ENCODE data around the gene SPATA1.

SPATA1 gene, protein sequence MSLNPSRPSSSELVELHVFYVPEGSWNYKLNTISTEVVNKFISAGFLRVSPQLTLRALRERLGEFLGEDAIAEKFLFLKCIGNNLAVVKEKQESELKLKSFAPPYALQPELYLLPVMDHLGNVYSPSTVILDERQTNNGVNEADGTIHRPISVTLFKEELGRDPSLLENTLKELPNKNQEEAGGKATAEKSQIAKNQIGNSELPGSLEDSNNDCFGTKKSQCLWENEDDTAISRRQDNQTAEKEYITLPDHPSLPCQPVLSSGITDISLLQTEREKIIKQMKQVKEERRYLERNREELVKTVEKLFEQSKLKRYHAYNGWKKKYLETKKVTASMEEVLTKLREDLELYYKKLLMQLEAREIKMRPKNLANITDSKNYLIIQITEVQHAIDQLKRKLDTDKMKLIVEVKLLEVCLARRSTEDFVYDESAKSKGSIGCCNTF

DNA sequence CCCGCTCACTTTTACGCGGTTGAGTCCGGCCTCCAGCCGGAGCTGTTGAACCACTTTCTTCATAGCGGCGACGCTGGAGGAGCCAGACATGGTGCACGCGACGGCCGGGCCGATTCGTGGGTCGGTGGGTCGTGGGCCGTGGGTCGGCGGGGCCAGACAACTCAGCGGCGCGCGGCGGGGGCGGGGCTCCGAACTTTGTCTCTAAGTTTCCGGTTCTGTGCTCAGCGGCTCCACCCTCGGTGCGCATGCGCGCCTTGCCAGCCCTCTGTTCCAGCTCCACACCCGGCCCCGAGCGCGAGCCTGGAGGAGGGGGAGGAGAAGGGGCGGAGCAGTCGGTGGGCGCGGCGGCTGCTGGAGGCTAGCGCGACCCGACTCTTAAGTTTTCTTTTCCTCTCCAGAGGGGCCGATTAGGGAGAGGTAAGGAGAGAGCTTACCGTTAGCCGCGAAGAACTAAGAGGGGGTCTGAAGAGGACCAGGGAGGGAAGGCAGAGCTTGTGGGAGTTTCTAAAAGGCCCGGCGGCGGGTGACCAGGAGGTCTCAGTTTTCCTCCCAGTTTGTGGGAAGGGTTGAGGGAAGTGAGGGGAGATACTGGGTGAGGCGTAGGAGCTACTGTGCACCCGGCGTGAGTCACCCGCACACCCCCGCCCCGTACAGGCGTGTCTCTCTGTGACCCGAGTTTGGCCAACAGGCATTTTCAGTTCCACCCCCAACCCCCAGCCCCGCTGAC lies at the start of gene SPATA1, which contains the start of gene GNG5:
SPATA1 (plus strand) TSS at position 385 of the 727 bp plus-strand sequence. CDS start 9,974 bp downstream, outside the sequence.
GNG5 (minus strand) TSS at position 580 of the 727 bp plus-strand sequence; CDS start at position 90, 490 bp downstream.
- H3K27ac ChIP-seq (ENCODE audit: low read depth, low read length) = peak within 1 kb of the TSS; percentile 97
- peak within 1 kb of the TSS; percentile 86 for H3K4me3 ChIP-seq (ENCODE audit: low read length)
- no peaks in the 10 kb centered on the region for H3K27me3 ChIP-seq (ENCODE audit: control insufficient read depth, insufficient read depth, low read length)
- peaks cover 12% of the 10 kb centered on the region for H3K4me1 ChIP-seq (ENCODE audit: control insufficient read depth, insufficient read depth, low read length)
- H3K9ac ChIP-seq (ENCODE audit: low read length) = peak within 1 kb of the TSS; percentile 86
- no peaks in the 10 kb centered on the region for H3K36me3 ChIP-seq (ENCODE audit: control insufficient read depth, insufficient read depth, low read length)

DNA sequence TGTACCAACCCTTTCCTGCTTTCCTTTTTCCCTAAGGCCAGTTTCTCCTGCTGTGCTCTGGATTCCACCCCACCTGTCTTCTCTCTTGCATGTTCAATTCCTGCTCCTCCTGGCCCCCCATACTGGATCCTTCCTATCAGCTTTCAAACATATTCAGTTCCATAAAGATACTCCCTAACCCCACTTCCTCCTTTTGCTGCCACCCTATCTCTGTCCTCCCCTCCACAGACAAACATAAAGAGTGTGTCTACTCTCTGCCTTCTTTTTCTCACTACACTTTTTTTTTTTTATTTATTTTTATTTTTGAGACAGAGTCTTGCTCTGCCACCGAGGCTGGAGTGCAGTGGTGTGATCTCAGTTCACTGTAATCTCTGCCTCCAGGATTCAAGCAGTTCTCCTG lies 44.1 kb upstream of the SPATA1 start:
- no peak overlapping the region for H3K4me3 ChIP-seq (ENCODE audit: low read length)
- H3K4me1 ChIP-seq (ENCODE audit: control insufficient read depth, insufficient read depth, low read length) = no peaks in the 10 kb centered on the region
- H3K9ac ChIP-seq (ENCODE audit: low read length) = no peak overlapping the region
- H3K27ac ChIP-seq (ENCODE audit: low read depth, low read length) = no peak overlapping the region
- no peaks in the 10 kb centered on the region for H3K36me3 ChIP-seq (ENCODE audit: control insufficient read depth, insufficient read depth, low read length)
- H3K27me3 ChIP-seq (ENCODE audit: control insufficient read depth, insufficient read depth, low read length) = no peaks in the 10 kb centered on the region

DNA sequence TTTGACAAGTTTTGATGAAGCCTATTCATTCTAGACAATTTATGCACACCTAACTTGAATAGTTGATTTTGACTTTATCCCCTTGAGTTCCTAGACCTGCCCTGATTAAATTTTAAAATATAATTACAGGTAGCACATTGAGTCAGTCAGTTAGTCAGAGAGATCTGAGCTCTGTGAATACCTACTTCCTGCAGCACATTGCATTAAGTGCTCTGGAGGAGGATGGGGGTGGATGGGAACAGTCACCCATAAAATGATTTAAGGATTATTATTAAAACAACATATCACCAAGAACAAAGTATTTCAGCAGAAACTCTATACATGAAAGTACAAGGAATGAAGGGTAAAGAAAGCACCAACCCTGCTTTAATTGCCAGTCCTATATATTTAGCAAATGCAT lies 38.9 kb upstream of the SPATA1 start:
- no peaks in the 10 kb centered on the region for H3K27me3 ChIP-seq (ENCODE audit: control insufficient read depth, insufficient read depth, low read length)

DNA sequence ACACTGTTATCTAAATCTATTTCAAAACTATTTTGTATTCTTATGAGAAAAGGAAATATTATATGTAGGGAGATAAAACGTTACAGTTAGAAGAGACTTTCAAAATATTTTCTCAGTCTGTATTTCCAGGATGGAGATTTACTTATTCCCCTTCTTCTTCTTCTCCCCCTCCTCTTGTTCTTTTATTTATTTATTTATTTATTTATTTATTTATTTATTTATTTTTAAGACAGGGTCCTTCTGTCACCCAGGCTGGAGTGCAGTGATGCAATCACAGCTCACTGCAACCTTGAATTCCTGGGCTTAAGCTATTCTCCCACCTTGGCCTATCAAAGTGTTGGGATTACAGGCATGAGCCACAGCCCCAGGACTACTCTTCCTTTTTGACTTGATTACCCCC lies 30.0 kb upstream of the SPATA1 start:
- Histone ChIP-seq H3K27ac (ENCODE audit: low read depth, low read length) (no peak overlapping the region), H3K9ac (ENCODE audit: low read length) (no peak overlapping the region), H3K36me3 (ENCODE audit: control insufficient read depth, insufficient read depth, low read length) (no peaks in the 10 kb centered on the region), H3K4me1 (ENCODE audit: control insufficient read depth, insufficient read depth, low read length) (peaks cover 5% of the 10 kb centered on the region), H3K4me3 (ENCODE audit: low read length) (no peak overlapping the region), H3K27me3 (ENCODE audit: control insufficient read depth, insufficient read depth, low read length) (no peaks in the 10 kb centered on the region)

More for the DNA sequence above, 38.9 kb upstream of the SPATA1 start:
- Histone ChIP-seq H3K27ac (ENCODE audit: low read depth, low read length) (no peak overlapping the region), H3K9ac (ENCODE audit: low read length) (no peak overlapping the region), H3K36me3 (ENCODE audit: control insufficient read depth, insufficient read depth, low read length) (no peaks in the 10 kb centered on the region), H3K4me1 (ENCODE audit: control insufficient read depth, insufficient read depth, low read length) (no peaks in the 10 kb centered on the region), H3K4me3 (ENCODE audit: low read length) (no peak overlapping the region)

DNA sequence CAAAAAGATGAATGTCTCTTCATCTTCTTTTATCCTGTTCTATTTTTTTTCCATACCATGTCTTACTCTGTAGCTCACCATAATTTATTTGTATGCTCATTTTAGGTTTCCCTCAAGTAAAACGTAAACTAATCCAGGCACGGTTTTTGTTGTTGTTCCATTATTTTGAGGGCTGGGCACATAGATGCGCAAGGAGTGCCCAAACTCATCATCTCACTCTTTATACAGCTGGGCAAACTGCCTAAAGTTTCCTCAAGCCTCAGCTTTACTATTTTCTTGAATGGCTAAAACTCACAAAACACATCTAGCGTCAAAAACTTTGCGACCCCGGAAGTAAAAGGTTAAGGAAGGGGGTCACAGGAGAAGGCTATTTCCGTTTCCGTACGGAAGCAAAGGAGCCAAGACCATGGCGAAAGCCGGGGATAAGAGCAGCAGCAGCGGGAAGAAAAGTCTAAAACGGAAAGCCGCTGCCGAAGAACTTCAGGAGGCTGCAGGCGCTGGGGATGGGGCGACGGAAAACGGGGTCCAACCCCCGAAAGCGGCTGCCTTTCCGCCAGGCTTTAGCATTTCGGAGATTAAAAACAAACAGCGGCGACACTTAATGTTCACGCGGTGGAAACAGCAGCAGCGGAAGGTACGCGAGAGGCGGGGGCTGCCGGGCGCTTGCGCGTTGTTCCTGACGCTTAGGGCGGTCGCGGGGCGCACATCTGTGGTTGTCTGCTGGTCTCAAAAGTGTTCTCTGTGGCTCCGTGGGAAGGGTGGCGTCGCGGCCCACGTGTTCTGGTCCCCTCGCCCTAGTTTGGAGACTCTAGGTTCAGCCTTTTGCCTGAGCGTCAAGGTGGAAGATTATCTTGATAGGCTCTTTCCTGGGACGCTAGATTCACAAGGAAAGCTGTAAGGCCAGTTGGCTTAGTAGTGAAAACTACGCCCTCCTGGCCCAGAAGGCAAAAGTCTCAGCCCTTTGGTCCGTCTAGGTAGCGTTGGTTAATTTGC lies 27.0 kb upstream of the SPATA1 start, which contains the start of gene RPF1:
RPF1 (plus strand) TSS at position 391 of the 993 bp plus-strand sequence; CDS start at position 407, 16 bp downstream.
- Histone ChIP-seq H3K4me3 (ENCODE audit: low read length) (peak within 1 kb of the TSS; percentile 80), H3K36me3 (ENCODE audit: control insufficient read depth, insufficient read depth, low read length) (no peaks in the 10 kb centered on the region), H3K4me1 (ENCODE audit: control insufficient read depth, insufficient read depth, low read length) (peaks cover 8% of the 10 kb centered on the region), H3K9ac (ENCODE audit: low read length) (peak within 1 kb of the TSS; percentile 49), H3K27ac (ENCODE audit: low read depth, low read length) (peak within 1 kb of the TSS; percentile 92), H3K27me3 (ENCODE audit: control insufficient read depth, insufficient read depth, low read length) (no peaks in the 10 kb centered on the region)

DNA sequence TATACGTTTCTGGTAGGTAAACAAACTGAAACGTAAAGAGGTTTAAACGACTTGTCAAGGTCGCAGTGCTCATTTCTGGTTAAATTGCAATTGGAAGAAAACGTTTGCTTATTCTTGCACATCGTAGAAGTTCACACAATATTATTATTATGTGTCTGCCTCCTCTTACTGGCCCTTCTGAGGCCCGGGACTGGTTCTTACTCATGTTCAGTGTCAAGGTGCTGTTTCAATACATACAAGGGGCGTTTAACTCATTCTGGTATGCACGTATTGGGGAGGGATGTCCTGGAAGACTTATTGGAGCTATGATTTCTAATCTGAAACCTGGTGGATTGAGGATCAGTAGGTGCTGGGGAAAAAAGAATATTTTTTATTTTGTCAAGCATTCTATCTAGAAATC lies 26.2 kb upstream of the SPATA1 start:
- H3K27ac ChIP-seq (ENCODE audit: low read depth, low read length) = peak overlapping the region; percentile 92
- no peaks in the 10 kb centered on the region for H3K27me3 ChIP-seq (ENCODE audit: control insufficient read depth, insufficient read depth, low read length)
- peak overlapping the region; percentile 80 for H3K4me3 ChIP-seq (ENCODE audit: low read length)
- H3K9ac ChIP-seq (ENCODE audit: low read length) = no peak overlapping the region
- peaks cover 1% of the 10 kb centered on the region for H3K36me3 ChIP-seq (ENCODE audit: control insufficient read depth, insufficient read depth, low read length)
- H3K4me1 ChIP-seq (ENCODE audit: control insufficient read depth, insufficient read depth, low read length) = peaks cover 8% of the 10 kb centered on the region

DNA sequence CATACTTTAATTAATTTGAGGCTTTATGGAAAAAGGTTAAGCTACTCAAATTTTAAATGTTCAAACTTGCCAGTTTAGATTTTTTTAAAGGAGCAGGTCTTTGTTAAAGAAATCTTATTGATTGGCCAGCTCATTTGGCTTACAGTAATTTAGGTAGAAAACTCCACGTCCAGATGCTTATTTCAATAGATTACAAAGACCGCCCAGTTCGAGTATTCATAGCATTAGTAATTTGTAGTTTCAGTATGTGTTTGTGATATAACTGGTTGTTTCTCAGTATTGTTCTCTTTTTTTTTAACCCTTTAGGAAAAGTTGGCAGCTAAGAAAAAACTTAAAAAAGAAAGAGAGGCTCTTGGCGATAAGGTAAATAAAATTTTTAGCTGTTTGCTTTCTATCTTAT lies 25.5 kb upstream of the SPATA1 start:
- H3K4me3 ChIP-seq (ENCODE audit: low read length) = peak overlapping the region; percentile 80
- peaks cover 3% of the 10 kb centered on the region for H3K36me3 ChIP-seq (ENCODE audit: control insufficient read depth, insufficient read depth, low read length)
- H3K27ac ChIP-seq (ENCODE audit: low read depth, low read length) = no peak overlapping the region
- no peak overlapping the region for H3K9ac ChIP-seq (ENCODE audit: low read length)
- H3K27me3 ChIP-seq (ENCODE audit: control insufficient read depth, insufficient read depth, low read length) = no peaks in the 10 kb centered on the region
- H3K4me1 ChIP-seq (ENCODE audit: control insufficient read depth, insufficient read depth, low read length) = peaks cover 8% of the 10 kb centered on the region

DNA sequence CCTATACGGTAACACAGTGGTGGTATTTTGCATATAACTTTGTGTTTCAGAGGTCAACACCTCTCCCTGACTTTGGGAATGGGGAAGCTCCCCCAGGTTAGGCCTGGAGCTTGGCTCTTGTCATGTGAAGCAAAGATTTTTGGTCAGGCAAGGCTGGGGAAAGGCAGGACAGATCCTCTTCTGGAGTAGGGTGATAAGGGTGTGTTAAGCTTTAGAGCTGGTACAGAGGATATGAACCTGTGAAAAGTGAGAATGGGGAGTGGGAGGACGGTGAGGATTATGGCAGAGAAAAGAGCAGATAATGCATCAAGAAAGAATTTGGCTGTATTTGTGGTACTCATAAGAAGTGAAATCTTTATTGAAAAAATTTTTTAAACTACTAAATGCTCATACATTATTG lies 24.9 kb upstream of the SPATA1 start:
- Histone ChIP-seq H3K4me1 (ENCODE audit: control insufficient read depth, insufficient read depth, low read length) (peaks cover 8% of the 10 kb centered on the region), H3K36me3 (ENCODE audit: control insufficient read depth, insufficient read depth, low read length) (peaks cover 3% of the 10 kb centered on the region), H3K27ac (ENCODE audit: low read depth, low read length) (no peak overlapping the region), H3K27me3 (ENCODE audit: control insufficient read depth, insufficient read depth, low read length) (no peaks in the 10 kb centered on the region), H3K9ac (ENCODE audit: low read length) (no peak overlapping the region), H3K4me3 (ENCODE audit: low read length) (no peak overlapping the region)

DNA sequence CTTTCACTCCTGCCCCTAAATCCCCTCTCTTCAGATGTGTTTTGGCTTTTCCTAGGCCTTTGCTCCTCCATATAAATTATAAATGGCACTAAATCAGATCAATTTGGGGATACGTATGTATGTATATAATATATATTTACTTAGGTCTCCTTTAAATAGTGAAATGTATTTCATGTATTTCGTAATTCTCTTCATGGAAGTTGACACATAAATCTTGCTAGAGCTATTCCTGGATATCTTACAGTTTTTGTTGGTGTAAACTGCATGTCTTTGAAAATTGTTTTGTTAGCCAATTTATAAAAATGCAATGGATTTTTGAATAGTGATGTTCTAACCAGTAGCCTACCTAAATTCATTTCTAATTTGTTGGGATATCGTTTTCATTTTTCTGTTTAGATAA lies 18.1 kb upstream of the SPATA1 start:
- H3K4me1 ChIP-seq (ENCODE audit: control insufficient read depth, insufficient read depth, low read length) = peaks cover 5% of the 10 kb centered on the region
- no peaks in the 10 kb centered on the region for H3K27me3 ChIP-seq (ENCODE audit: control insufficient read depth, insufficient read depth, low read length)
- H3K9ac ChIP-seq (ENCODE audit: low read length) = no peak overlapping the region
- H3K36me3 ChIP-seq (ENCODE audit: control insufficient read depth, insufficient read depth, low read length) = peaks cover 3% of the 10 kb centered on the region
- H3K4me3 ChIP-seq (ENCODE audit: low read length) = no peak overlapping the region
- H3K27ac ChIP-seq (ENCODE audit: low read depth, low read length) = no peak overlapping the region

DNA sequence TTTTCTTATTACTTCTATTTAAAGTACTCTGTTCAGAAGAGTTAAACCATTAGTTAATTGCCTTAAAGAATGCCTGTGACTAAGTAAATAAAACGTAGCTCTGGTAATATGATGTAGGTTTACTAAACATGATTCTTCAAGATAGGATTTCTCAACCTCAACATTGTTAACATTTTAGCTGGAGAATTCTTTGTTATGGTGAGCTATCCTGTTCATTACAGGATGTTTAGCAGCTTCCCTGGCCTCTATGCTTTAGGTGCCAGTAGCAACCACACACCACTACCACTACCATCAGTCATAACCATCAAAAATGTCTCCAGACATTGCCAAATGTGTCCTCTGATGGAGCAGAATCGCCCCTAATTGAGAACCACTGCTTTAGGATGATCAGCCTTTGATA lies 16.4 kb upstream of the SPATA1 start:
- Histone ChIP-seq H3K27ac (ENCODE audit: low read depth, low read length) (no peak overlapping the region), H3K27me3 (ENCODE audit: control insufficient read depth, insufficient read depth, low read length) (no peaks in the 10 kb centered on the region), H3K9ac (ENCODE audit: low read length) (no peak overlapping the region), H3K36me3 (ENCODE audit: control insufficient read depth, insufficient read depth, low read length) (peaks cover 8% of the 10 kb centered on the region), H3K4me1 (ENCODE audit: control insufficient read depth, insufficient read depth, low read length) (peaks cover 5% of the 10 kb centered on the region), H3K4me3 (ENCODE audit: low read length) (no peak overlapping the region)

DNA sequence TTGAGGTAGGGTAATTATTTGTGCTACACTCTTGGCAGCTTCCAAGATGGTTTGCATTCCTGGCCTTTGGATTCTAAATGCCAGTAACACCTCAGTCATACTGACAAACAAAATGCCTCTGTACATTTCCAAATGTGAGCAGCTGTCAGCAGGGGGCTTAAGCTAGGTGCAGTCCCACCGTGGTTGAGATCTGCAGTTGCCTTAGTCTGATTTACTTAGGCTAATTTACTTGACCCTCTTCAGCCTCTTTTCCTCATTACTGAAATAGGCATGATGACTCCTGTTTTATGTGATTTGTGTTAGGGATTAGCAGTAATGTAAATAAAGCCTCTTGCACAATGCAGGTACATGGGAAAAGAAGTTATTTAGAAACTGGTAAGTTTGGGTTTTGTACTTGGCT lies 13.5 kb upstream of the SPATA1 start:
- Histone ChIP-seq H3K27me3 (ENCODE audit: control insufficient read depth, insufficient read depth, low read length) (no peaks in the 10 kb centered on the region), H3K9ac (ENCODE audit: low read length) (no peak overlapping the region), H3K36me3 (ENCODE audit: control insufficient read depth, insufficient read depth, low read length) (peaks cover 7% of the 10 kb centered on the region), H3K4me1 (ENCODE audit: control insufficient read depth, insufficient read depth, low read length) (peaks cover 5% of the 10 kb centered on the region), H3K4me3 (ENCODE audit: low read length) (no peak overlapping the region), H3K27ac (ENCODE audit: low read depth, low read length) (no peak overlapping the region)

All from rectal smooth muscle tissue (tissue), 1 donor.